NT2/D1 (cell line): ENCODE measurements around the gene ST6GALNAC1.

Experiments used
- DNase-seq: peaks from one replicate; pipeline ENCODE4 v3.0.0-alpha.2; 2011; ENCODE audit warnings: low read depth, low spot score
- H3K27me3 ChIP-seq: 2 replicates; pipeline ENCODE4 v1.6.0; 2011; ENCODE audit warnings: mild to moderate bottlenecking; ENCODE audit not compliant: insufficient read length, insufficient read depth
- H3K36me3 ChIP-seq: 2 replicates; pipeline ENCODE4 v1.6.1; 2011; ENCODE audit warnings: mild to moderate bottlenecking, low read length, mixed read lengths; ENCODE audit not compliant: insufficient read depth, insufficient read length
- H3K4me1 ChIP-seq: 2 replicates; pipeline ENCODE4 v1.5.1; 2011; ENCODE audit not compliant: insufficient read depth, insufficient read length
- H3K4me3 ChIP-seq: 2 replicates; pipeline ENCODE4 v1.5.1; 2011; ENCODE audit warnings: low read depth; ENCODE audit not compliant: insufficient read length
- H3K9ac ChIP-seq: 2 replicates; pipeline ENCODE4 v1.6.0; 2011; ENCODE audit warnings: low read depth; ENCODE audit not compliant: insufficient read length
- H3K9me3 ChIP-seq: 2 replicates; pipeline ENCODE4 v1.5.1; 2011; ENCODE audit warnings: mild to moderate bottlenecking, low read length; ENCODE audit not compliant: insufficient read depth
- SUZ12 ChIP-seq: IDR thresholded peaks from 2 replicates; pipeline ENCODE4 v1.6.1; 2011; ENCODE audit not compliant: insufficient read length, insufficient read depth; ENCODE audit errors: extremely low read depth
- YY1 ChIP-seq: IDR thresholded peaks from 2 replicates; pipeline ENCODE4 v1.6.1; 2011; ENCODE audit not compliant: insufficient read length, insufficient read depth
- ZNF274 ChIP-seq: IDR thresholded peaks from 2 replicates; pipeline ENCODE4 v1.6.1; 2011; ENCODE audit warnings: mild to moderate bottlenecking, low read depth, low read length

Gene ST6GALNAC1

GRCh38 chr17:76686538-76687297 lies 43.2 kb upstream of the ST6GALNAC1 start:
- no peak for DNase-seq

DNA sequence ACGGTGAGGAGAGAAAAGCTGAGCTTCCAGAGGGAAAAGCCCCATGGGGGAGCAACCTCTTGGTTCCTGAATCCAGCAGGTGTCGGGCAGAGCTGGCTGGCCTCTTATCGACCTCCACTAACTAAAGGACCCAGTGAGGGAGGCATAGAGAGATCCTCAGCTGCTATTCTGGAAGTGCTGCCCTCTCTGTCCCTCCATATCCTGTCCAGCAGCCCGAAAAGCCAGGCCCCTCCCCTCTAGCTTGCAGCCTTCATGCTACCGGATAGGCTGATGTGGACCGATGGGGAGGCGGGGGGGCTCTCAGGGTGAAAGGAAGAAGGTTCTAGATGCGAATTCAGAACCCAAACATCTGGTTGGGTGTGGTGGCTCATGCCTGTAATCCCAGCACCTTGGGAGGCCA lies 42.3 kb upstream of the ST6GALNAC1 start:
- Histone ChIP-seq H3K9me3 (no peaks in the 10 kb centered on the region), H3K9ac (no peak overlapping the region), H3K36me3 (peaks cover 31% of the 10 kb centered on the region), H3K4me1 (peaks cover 24% of the 10 kb centered on the region), H3K4me3 (no peak overlapping the region), H3K27me3 (no peaks in the 10 kb centered on the region)
- no peak for DNase-seq
- no peak for TF ChIP-seq SUZ12
- no peak for TF ChIP-seq ZNF274
- no peak for TF ChIP-seq YY1

More at GRCh38 chr17:76686538-76687297, 43.2 kb upstream of the ST6GALNAC1 start:
- TF ChIP-seq ZNF274 (no peak), SUZ12 (no peak), YY1 (no peak)
- peaks cover 31% of the 10 kb centered on the region for H3K36me3 ChIP-seq
- no peaks in the 10 kb centered on the region for H3K27me3 ChIP-seq
- peaks cover 22% of the 10 kb centered on the region for H3K4me1 ChIP-seq
- H3K9me3 ChIP-seq, result no peaks in the 10 kb centered on the region
- H3K9ac ChIP-seq, result peak overlapping the region; percentile 33
- H3K4me3 ChIP-seq, result no peak overlapping the region

DNA sequence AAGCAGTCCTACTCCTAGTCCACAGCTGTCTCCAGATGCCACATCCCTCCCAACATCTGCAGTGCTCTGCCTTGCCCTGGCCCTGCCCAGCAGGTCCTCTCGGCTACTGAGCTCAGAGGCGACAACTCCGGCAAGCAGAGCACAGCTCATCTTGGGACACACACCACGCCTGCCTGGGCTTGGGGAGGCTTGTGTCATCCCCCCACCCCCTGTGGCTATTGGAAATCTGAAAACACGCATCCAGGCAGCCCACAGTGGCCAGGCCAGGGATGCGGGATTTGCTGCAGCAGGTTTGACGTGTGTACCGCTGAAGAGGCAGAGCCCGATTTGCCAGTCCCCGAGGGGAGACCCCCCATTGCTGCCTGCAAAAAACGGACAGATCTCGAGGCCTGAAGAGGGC lies 41.8 kb upstream of the ST6GALNAC1 start:
- Histone ChIP-seq H3K4me3 (no peak overlapping the region), H3K9ac (no peak overlapping the region), H3K4me1 (peaks cover 24% of the 10 kb centered on the region), H3K9me3 (no peaks in the 10 kb centered on the region), H3K27me3 (no peaks in the 10 kb centered on the region), H3K36me3 (peaks cover 31% of the 10 kb centered on the region)
- no peak for TF ChIP-seq SUZ12
- no peak for TF ChIP-seq YY1
- no peak for TF ChIP-seq ZNF274
- DNase-seq, result no peak

DNA sequence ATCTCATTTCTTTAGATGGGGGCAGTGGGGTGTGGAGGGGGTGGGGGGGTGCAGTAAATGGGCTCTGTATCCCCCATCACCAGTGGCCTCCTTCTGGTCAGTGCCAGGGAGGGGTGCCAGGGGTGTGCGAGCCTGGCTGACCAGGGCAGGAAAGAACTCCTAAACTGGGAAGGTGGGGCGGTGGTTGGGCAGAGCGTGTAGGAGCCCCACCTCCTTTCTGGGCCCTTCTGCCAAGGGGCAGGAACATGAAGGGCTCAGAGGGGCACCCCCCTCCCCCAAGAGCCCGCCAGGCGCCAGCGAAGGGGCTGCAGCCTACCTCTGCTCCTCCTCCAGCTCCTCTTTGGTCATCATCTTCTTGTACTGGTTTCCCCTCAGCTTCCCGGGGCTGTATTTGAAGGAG lies 41.2 kb upstream of the ST6GALNAC1 start:
- Histone ChIP-seq H3K36me3 (peaks cover 31% of the 10 kb centered on the region), H3K4me3 (no peak overlapping the region), H3K9ac (no peak overlapping the region), H3K4me1 (peaks cover 24% of the 10 kb centered on the region), H3K9me3 (no peaks in the 10 kb centered on the region), H3K27me3 (no peaks in the 10 kb centered on the region)
- DNase-seq, result no peak
- TF ChIP-seq ZNF274 (no peak), SUZ12 (no peak), YY1 (no peak)

GRCh38 chr17:76683921-76684745 lies 40.6 kb upstream of the ST6GALNAC1 start:
- no peaks in the 10 kb centered on the region for H3K9me3 ChIP-seq
- DNase-seq, result no peak
- TF ChIP-seq SUZ12, result no peak
- H3K4me1 ChIP-seq, result peaks cover 24% of the 10 kb centered on the region
- H3K36me3 ChIP-seq, result peaks cover 31% of the 10 kb centered on the region
- no peak overlapping the region for H3K4me3 ChIP-seq
- no peak overlapping the region for H3K9ac ChIP-seq
- no peaks in the 10 kb centered on the region for H3K27me3 ChIP-seq

- Histone ChIP-seq H3K4me3 (no peak overlapping the region), H3K4me1 (peaks cover 22% of the 10 kb centered on the region), H3K27me3 (no peaks in the 10 kb centered on the region), H3K9me3 (no peaks in the 10 kb centered on the region), H3K36me3 (peaks cover 26% of the 10 kb centered on the region), H3K9ac (no peak overlapping the region)
- TF ChIP-seq SUZ12, result no peak
- no peak for TF ChIP-seq ZNF274
- no peak for TF ChIP-seq YY1
- DNase-seq, result no peak
These were observed 39.6 kb upstream of the ST6GALNAC1 start for GRCh38 chr17:76683011-76683755.

DNA sequence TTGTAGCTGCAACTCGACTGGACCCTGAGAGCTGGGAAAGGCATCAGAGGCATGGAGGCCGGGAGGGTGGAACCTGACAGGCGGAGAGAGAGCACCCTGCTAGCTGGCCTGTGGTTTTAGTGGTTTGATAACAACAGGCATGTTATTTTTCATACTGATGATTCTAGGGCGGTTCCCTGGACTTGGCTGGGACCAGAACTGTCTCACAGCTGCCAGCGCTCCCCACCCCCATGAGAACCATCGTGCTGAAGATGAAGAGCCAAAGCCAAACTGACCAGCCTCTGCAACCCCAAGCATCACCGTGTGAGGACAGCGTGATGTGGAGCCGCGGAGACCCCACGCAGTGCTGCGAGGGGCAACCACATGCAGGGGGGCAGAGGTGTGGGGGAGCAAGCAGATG lies 38.7 kb upstream of the ST6GALNAC1 start:
- no peak overlapping the region for H3K9ac ChIP-seq
- no peak for DNase-seq
- TF ChIP-seq ZNF274, result no peak
- TF ChIP-seq SUZ12, result no peak
- TF ChIP-seq YY1, result no peak
- H3K4me3 ChIP-seq, result no peak overlapping the region
- no peaks in the 10 kb centered on the region for H3K9me3 ChIP-seq
- no peaks in the 10 kb centered on the region for H3K27me3 ChIP-seq
- peaks cover 23% of the 10 kb centered on the region for H3K36me3 ChIP-seq
- peaks cover 15% of the 10 kb centered on the region for H3K4me1 ChIP-seq
